Measurements from ENCODE around the gene FUT4. TPM values are rescaled to one million over a fixed set of nuclear protein-coding genes. Genes with fewer than 3 reads are reported as not detected.
"Not testable (repeated sequence)": the region's sequence is repeated elsewhere in the genome, so short reads cannot be mapped to it uniquely, and the experiment has no call there.

FUT4 gene
- 7.5 and 8.6 TPM in 2 replicates for total RNA-seq (2014; rRNA removed; shearing (Covaris generic))

GRCh38 chr11:94543695-94544645 is at the start of gene FUT4:
Gene FUT4 (plus strand): TSS chr11:94543921. CDS start chr11:94544134, 213 bp downstream.
- Histone ChIP-seq H3K27me3 (ENCODE audit: control insufficient read depth, insufficient read depth, low read length) (peaks cover 16% of the 10 kb centered on the region), H3K4me3 (ENCODE audit: insufficient read depth, low read depth, low read length) (peak within 1 kb of the TSS; percentile 72), H3K36me3 (replicated peaks; ENCODE audit: control insufficient read depth, insufficient read depth, low read length) (no peaks in the 10 kb centered on the region)
- peak; percentile 95 for DNase-seq

GRCh38 chr11:94494126-94494680 is 49.5 kb upstream of the FUT4 start:
- H3K36me3 ChIP-seq (replicated peaks; ENCODE audit: control insufficient read depth, insufficient read depth, low read length) = peaks cover 6% of the 10 kb centered on the region
- H3K27me3 ChIP-seq (ENCODE audit: control insufficient read depth, insufficient read depth, low read length) = no peaks in the 10 kb centered on the region
- no peak for DNase-seq
- H3K4me3 ChIP-seq (ENCODE audit: insufficient read depth, low read depth, low read length) = peak overlapping the region; percentile 74

- no peaks in the 10 kb centered on the region for H3K27me3 ChIP-seq (ENCODE audit: control insufficient read depth, insufficient read depth, low read length)
- no peak overlapping the region for H3K4me3 ChIP-seq (ENCODE audit: insufficient read depth, low read depth, low read length)
- DNase-seq = no peak
- peaks cover 2% of the 10 kb centered on the region; the same call in 1 of the 2 replicates for H3K36me3 ChIP-seq (replicated peaks; ENCODE audit: control insufficient read depth, insufficient read depth, low read length)
These were observed 43.5 kb upstream of the FUT4 start for GRCh38 chr11:94500181-94500580.

- Histone ChIP-seq H3K4me3 (ENCODE audit: insufficient read depth, low read depth, low read length) (no peak overlapping the region), H3K36me3 (replicated peaks; ENCODE audit: control insufficient read depth, insufficient read depth, low read length) (peaks cover 2% of the 10 kb centered on the region; the same call in 1 of the 2 replicates), H3K27me3 (ENCODE audit: control insufficient read depth, insufficient read depth, low read length) (no peaks in the 10 kb centered on the region)
- no peak for DNase-seq
These were observed 42.2 kb upstream of the FUT4 start for GRCh38 chr11:94501522-94501921.

- Histone ChIP-seq H3K27me3 (ENCODE audit: control insufficient read depth, insufficient read depth, low read length) (no peaks in the 10 kb centered on the region), H3K36me3 (replicated peaks; ENCODE audit: control insufficient read depth, insufficient read depth, low read length) (no peaks in the 10 kb centered on the region), H3K4me3 (ENCODE audit: insufficient read depth, low read depth, low read length) (no peak overlapping the region)
- DNase-seq = peak; percentile 27
These were observed 38.9 kb upstream of the FUT4 start for GRCh38 chr11:94504689-94505293.

- not testable (repeated sequence) for H3K36me3 ChIP-seq (replicated peaks; ENCODE audit: control insufficient read depth, insufficient read depth, low read length); H3K4me3 ChIP-seq (ENCODE audit: insufficient read depth, low read depth, low read length); DNase-seq; H3K27me3 ChIP-seq (ENCODE audit: control insufficient read depth, insufficient read depth, low read length)
These were observed 37.2 kb upstream of the FUT4 start for GRCh38 chr11:94506513-94506912.

GRCh38 chr11:94507485-94507884 is 36.2 kb upstream of the FUT4 start:
- no peaks in the 10 kb centered on the region for H3K36me3 ChIP-seq (replicated peaks; ENCODE audit: control insufficient read depth, insufficient read depth, low read length)
- H3K4me3 ChIP-seq (ENCODE audit: insufficient read depth, low read depth, low read length) = no peak overlapping the region
- no peak for DNase-seq
- peaks cover 1% of the 10 kb centered on the region for H3K27me3 ChIP-seq (ENCODE audit: control insufficient read depth, insufficient read depth, low read length)

- peak within 1 kb of the TSS; percentile 42 for H3K4me3 ChIP-seq (ENCODE audit: insufficient read depth, low read depth, low read length)
- no peaks in the 10 kb centered on the region for H3K36me3 ChIP-seq (replicated peaks; ENCODE audit: control insufficient read depth, insufficient read depth, low read length)
- H3K27me3 ChIP-seq (ENCODE audit: control insufficient read depth, insufficient read depth, low read length) = peaks cover 11% of the 10 kb centered on the region
- DNase-seq = peak; percentile 86
These were observed 31.6 kb upstream of the FUT4 start, which contains the start of gene C11orf97 for GRCh38 chr11:94511932-94512781. Gene C11orf97 (plus strand): TSS chr11:94512461. CDS start chr11:94512529, 68 bp downstream.

GRCh38 chr11:94513091-94513490 is 30.6 kb upstream of the FUT4 start:
- Histone ChIP-seq H3K27me3 (ENCODE audit: control insufficient read depth, insufficient read depth, low read length) (peaks cover 11% of the 10 kb centered on the region), H3K36me3 (replicated peaks; ENCODE audit: control insufficient read depth, insufficient read depth, low read length) (no peaks in the 10 kb centered on the region), H3K4me3 (ENCODE audit: insufficient read depth, low read depth, low read length) (no peak overlapping the region)
- DNase-seq = no peak

GRCh38 chr11:94515398-94515797 is 28.3 kb upstream of the FUT4 start:
- Histone ChIP-seq H3K27me3 (ENCODE audit: control insufficient read depth, insufficient read depth, low read length) (peaks cover 11% of the 10 kb centered on the region), H3K36me3 (replicated peaks; ENCODE audit: control insufficient read depth, insufficient read depth, low read length) (no peaks in the 10 kb centered on the region), H3K4me3 (ENCODE audit: insufficient read depth, low read depth, low read length) (no peak overlapping the region)
- no peak for DNase-seq

GRCh38 chr11:94516725-94517124 is 27.0 kb upstream of the FUT4 start:
- DNase-seq = no peak
- Histone ChIP-seq H3K4me3 (ENCODE audit: insufficient read depth, low read depth, low read length) (no peak overlapping the region), H3K36me3 (replicated peaks; ENCODE audit: control insufficient read depth, insufficient read depth, low read length) (no peaks in the 10 kb centered on the region), H3K27me3 (ENCODE audit: control insufficient read depth, insufficient read depth, low read length) (peaks cover 11% of the 10 kb centered on the region)

- peaks cover 2% of the 10 kb centered on the region for H3K27me3 ChIP-seq (ENCODE audit: control insufficient read depth, insufficient read depth, low read length)
- no peaks in the 10 kb centered on the region for H3K36me3 ChIP-seq (replicated peaks; ENCODE audit: control insufficient read depth, insufficient read depth, low read length)
- no peak for DNase-seq
- H3K4me3 ChIP-seq (ENCODE audit: insufficient read depth, low read depth, low read length) = no peak overlapping the region
These were observed 25.4 kb upstream of the FUT4 start for GRCh38 chr11:94518300-94518699.

- Histone ChIP-seq H3K27me3 (ENCODE audit: control insufficient read depth, insufficient read depth, low read length) (no peaks in the 10 kb centered on the region), H3K4me3 (ENCODE audit: insufficient read depth, low read depth, low read length) (no peak overlapping the region), H3K36me3 (replicated peaks; ENCODE audit: control insufficient read depth, insufficient read depth, low read length) (no peaks in the 10 kb centered on the region)
- no peak for DNase-seq
These were observed 24.1 kb upstream of the FUT4 start for GRCh38 chr11:94519478-94520084.

- Histone ChIP-seq H3K36me3 (replicated peaks; ENCODE audit: control insufficient read depth, insufficient read depth, low read length) (no peaks in the 10 kb centered on the region), H3K27me3 (ENCODE audit: control insufficient read depth, insufficient read depth, low read length) (no peaks in the 10 kb centered on the region; the same call in 1 of the 2 replicates), H3K4me3 (ENCODE audit: insufficient read depth, low read depth, low read length) (no peak overlapping the region)
- peak; percentile 32 for DNase-seq
These were observed 22.0 kb upstream of the FUT4 start for GRCh38 chr11:94521684-94522083.

Data from H7 (cell line).